Measurements from ENCODE around the gene CREB3L4.

DNA sequence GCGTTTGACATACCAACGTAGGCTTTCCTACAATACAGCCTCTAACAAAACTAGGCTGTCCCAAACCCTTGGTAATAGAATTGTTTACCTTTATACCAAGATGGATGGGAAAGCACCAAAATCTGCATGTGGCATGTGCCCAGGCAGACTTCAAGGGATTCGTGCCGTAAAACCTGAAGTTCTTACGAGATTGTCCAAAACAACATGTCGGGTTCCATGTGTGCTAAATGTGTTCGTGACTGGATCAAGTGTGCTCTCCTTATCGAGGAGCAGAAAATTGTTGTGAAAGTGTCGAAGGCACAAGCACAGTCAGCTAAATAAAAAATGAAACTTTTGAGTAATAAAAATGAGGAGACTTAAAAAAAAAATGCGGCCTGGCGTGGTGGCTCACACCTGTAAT is 27.9 kb downstream of the CREB3L4 start:
- no peak for TF ChIP-seq EZH2 (IDR thresholded peaks at IDR 0.05; ENCODE audit: insufficient read depth, poor library complexity, severe bottlenecking)
- TF ChIP-seq EZH2phosphoT487 (IDR thresholded peaks at IDR 0.05; ENCODE audit: insufficient read depth, low read depth): no peak

All from GM23248 (cell line).